Hematopoietic multipotent progenitor cell treated with erythropoietin and hydrocortisone succinate and interleukin-3 and kit ligand, for 8 days (in vitro differentiated cells): ENCODE results near the gene ANKH.
"Not testable (repeated sequence)": the region's sequence is repeated elsewhere in the genome, so short reads cannot be mapped to it uniquely, and the experiment has no call there.

Source experiments
- DNase-seq: peaks from one replicate; pipeline ENCODE4 v3.0.0-alpha.2; 2015

The ANKH gene

DNA sequence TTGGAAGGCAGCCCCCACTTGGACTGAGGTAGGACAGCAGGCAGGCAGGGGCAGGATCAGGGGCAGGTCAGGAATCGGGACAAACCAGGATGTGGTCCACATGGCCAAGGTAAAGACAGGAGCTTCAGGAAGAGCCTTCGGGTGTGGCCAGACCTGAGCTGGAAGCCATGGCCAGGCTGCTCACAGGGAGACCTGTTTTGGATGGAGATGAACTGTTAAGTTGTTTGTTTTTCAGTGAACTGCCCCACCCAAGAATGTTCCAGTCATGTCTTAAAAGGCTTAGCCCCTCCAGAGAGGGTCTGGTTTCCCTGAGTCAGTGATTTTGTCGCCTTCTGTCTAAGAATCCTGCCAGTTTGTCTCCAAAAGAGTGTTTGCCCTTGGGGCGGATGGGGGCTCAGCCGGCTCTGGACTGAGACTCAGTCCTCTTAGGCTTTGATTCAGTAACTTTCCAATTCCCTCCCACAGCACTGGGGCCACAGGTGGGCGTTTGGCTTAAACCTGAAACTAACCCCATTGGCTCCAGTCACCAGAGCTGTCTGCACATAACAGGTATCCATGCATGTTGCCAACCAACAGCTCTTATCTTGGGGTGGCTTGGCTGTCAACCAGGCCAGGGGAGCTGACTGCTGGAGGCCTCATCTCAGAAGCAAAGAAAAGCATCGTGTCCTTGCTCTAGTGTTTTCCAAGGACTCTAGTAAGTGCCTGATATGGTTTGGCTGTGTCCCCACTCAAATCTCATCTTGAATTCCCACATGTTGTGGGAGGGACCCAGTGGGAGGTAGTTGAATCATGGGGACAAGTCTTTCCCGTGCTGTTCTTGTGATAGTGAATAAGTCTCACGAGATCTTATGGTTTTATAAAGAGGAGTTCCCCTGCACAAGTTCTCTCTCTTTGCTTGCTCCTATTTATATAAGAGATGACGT, 11.3 kb upstream of the ANKH start:
- no peak for DNase-seq

- DNase-seq: no peak
These were observed 10.2 kb upstream of the ANKH start for GRCh38 chr5:14881826-14882225.

DNA sequence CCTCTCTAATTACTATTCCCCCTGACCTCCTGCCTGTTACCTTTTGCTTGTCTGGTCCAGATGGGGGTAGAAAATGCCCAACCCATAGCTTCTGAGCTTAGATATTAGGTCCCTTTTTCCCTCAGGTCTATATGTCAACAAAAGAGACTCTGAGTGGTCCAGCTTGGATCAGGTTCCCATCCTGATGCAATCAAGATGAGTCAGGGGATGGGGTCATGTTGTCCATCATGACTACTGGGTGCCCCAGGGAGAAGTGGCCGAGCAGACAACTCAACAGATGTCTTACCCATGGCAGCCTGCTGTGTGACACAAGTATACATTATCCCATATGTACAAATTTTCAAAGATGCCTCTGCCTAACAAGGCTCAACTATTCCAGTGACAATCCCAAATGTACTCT, 9.1 kb upstream of the ANKH start:
- DNase-seq: no peak

GRCh38 chr5:14879937-14880589, 8.5 kb upstream of the ANKH start:
- no peak for DNase-seq

DNA sequence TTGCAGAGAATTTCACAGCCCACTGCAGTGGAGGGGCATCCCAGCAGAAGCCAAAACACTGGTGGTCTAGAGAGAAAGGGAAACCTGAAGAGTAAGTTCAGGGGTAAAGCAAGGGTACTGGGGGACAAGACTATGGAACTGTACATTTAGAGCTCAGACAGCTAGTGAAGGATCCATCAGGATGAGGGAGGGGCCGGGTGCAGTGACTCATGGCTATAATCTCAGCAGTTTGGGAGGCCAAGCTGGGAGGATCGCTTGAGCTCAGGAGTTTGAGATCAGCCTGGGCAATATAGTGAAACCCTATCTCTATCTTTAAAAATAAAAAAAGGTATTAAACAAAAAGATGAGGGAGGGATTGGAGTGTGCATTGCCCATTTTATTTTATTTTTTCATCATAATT, 7.8 kb upstream of the ANKH start:
- DNase-seq: no peak

DNA sequence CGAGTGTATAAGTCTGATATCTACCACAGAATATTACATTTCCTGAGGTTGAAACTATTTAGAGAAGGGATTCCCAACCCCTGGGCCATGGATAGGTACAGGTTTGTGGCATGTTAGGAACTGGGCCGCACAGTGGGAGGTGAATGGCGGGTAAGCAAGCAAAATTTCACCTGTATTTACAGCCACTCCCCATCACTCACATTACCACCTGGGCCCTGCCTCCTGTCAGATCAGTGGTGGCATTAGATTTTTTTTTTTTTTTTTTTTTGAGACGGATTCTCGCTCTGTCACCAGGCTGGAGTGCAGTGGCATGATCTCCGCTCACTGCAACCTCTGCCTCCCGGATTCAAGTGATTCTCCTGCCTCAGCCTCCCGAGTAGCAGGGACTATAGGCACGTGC, 6.6 kb upstream of the ANKH start:
- not testable (repeated sequence) for DNase-seq

- no peak for DNase-seq
These were observed 4.5 kb upstream of the ANKH start for GRCh38 chr5:14876095-14876494.

DNA sequence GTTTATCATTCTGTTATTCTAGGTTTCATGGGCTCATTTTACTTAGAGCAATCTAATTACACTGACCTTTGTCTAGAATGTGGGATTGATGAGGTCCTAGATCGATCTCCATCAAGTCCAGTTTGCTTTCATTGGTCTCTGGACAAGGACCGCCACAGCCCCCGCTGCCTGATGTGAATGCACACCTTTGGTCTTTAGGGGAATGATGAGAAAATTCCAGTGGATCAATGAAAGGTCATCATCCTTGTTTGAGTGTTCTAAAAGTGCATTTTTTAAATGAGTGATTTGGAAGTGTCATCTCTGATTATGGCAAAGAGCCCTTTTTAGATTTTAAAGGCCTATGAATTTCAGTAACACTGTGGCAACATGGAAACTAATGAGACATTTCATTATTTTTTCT, 2.2 kb upstream of the ANKH start:
- no peak for DNase-seq

DNA sequence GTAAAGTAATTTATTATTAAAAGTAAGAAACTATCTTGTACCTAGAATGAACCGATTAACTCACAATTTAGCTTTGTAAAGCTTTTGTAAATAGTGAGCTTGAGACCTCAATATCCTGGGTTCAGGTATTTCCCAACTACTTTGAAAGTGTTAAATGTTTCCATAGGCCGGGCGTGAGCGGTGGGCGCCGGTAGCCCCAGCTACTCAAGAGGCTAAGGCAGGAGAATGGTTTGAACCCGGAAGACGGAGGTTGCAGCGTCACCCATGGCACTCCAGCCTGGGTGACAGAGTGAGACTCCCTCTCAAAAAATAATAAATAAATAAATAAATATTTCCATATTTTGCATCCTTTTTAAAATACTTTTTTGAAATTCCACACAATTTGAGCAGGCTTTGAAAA, 1.5 kb upstream of the ANKH start:
- DNase-seq: no peak

DNA sequence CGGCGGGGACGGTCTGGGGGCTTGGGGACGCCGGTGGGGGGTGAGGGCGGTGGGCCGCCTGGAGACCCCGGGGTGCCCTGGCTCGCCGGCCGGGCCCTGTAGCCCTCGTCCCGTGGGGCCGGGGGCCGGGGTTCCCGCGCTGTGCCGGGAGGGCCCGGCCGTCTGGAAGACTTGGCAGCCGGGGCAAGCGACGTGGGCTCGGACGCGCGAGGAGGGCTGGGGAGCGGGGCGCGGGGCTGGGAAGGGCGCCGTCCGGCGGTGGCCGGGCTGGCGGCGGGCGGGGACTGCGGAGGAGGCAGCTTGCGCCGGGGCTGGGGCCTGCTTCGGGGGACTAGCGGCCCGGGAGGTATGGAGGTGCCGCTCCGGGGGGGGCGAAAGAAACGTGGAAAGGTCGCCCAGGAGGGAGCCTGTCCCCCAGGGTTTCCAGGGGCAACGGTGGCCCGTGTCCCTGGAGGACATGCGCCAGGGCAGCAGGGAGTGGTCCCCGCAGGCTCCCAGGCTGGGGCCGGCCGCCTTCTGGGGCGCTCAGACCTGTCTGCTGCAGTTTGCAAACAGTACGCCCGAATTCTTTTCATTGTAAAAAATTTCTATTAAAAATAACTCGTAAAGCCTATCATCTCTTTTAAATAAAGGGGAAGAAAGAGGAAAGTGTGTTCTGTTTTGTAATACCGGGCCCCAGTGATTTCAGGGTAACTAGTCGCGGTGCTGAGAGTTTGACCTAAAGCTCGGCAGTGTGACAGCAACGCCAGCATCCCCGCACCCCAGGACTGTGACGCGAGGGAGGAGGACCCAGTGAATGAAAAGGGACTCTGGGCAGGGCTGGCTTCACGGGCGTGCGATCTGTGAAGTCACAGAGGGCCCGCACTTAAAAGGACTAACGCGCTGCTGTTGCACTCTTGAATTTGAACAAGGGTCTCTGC, 752 bp upstream of the ANKH start:
- DNase-seq: peak; percentile 64

DNA sequence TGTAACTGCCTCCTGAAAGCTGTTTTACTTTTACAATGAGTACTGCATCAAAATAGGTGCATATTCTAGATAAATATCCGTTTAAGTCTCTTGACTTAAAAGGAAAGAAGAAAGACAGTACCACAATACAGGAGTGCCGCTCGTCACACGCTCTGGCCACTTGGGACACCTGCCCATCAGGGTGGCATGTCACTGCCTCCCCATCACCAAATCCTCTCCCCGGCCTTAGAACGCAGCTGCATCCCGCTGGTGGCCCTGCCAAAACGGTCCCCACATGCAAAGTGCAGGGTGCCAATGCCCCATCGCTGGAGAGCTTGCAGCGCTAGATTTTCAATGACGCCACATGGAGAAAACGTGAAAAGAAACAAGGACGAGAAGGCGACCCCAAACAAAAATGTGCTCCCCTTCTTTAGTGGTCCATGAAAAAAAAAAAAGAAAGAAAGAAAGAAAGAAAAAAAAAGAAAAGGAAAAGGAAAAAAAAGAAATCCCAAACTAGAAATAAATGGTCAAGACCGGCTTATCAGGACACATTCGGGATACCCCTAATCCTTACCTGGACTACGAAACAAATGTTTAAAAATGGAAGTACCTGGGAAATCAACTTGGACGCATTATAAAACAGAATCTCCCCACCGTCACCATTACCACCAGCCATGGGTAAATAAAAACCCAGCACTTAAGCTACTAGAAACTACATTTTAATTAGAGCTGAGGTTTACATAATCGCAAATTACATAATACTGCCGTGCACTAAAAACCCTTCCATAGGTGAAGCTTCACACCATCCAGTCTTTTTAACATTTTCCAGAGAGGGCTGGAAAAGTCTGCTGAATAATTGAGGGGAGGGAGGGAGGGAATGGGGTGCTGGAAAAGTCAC, 1.0 kb downstream of the ANKH start:
- peak; percentile 4 for DNase-seq

DNA sequence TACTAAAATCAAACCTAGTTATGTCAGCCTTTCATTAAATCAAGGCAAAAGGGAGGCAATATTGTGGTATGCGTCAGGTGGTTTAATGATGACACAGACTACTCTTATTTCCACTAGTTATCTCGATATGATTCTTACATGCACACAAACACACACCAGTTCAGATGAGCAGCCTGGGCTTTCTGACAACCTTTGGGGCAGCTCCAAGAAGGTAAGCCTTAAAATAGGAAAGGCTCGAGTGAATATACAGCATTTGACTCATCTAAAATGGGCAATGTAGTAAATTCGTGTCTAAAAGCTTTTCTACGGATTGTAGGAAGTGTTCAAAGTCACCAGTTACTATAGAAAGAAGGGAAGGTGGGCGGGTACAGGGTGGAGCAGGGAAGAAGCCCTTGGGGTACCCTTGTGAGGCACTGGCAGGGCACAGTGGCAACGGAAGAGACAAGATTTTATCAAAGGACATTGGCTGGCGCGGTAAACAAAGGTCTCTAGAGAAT, 1.9 kb downstream of the ANKH start:
- peak; percentile 57 for DNase-seq

DNA sequence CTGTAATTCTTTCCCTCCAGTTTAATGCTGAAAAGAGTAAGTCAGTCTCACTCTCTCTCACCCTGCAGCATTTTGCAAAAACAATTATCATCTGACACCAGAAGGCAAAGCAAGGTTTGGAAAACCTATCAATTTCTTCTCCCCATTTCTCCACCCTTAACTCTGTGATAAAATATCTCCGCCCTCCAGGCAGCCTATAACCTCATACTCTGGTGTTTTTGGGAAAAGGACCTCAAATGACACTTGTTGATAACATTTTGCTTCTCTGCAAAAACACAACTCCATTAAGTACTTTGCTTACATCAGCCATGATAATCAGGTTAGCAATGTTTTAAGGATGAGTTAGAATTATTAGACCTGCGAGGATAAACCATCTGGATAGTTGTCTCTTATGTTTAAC, 2.3 kb downstream of the ANKH start:
- DNase-seq: peak; percentile 95

DNA sequence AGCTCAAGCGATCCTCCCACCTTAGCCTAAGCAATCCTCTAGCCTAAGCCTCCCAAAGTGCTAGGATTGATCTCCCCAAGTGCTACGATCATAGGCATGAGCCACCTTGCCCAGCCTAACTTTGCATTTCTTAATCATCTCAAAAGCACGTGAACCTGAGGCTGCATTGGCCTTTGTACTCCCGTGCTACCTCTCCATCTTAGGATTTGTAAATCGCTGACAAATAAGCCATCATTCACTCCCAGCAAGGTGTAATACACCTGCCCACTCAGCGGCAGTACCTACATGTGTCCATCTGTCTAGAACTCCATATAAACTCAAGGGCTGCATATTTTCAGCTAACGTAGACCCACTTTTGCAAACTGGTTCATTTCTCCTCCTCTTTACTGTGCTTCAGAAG, 2.8 kb downstream of the ANKH start:
- DNase-seq: no peak

DNA sequence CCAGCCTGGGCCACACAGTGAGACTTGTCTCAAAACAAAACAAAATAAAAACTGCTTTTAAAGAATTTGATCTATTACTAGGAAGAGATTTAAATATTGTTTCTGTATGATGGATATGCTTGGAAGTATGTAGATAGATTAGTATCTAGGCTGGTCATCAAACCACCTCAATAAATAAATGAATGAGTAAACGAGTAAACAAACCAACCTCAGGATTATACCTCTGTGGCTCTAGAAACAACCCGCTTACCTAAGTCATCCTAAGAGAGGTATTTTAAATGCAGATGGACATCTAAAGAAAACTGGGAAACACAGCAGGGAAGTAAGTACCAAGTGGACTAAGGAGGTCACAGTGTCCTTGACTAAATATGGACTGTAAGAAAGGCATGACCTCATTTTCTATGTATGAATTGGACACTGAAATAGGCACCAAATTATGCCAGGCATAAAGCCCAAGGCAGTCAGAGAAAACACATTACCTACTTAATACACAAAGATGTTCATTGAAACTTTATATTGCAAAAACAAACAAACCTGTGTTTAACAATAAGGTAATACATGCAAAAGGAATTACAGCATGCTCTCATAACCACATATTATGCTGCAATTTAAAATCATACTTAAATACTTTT, 7.3 kb downstream of the ANKH start:
- no peak for DNase-seq

DNA sequence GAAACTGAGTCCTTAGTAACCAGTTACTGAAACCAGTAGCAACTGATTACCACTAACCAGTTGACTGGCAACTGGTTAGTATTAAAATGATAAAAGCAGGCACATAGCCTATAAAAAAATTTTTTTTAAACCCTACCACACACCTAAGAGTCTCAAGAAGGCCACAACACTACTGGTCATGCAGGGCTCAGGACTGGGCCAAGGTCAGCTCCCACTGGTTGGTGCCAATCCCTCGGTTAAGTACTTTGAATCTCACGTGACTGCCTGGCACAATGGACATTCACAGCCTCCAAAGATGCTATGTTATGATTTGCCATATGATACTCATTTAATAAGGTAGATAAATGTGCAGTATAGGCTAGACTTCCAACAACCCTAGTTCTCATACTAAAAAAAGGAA, 8.5 kb downstream of the ANKH start:
- DNase-seq: no peak

GRCh38 chr5:14861123-14861765, 10.3 kb downstream of the ANKH start:
- peak; percentile 85 for DNase-seq

DNA sequence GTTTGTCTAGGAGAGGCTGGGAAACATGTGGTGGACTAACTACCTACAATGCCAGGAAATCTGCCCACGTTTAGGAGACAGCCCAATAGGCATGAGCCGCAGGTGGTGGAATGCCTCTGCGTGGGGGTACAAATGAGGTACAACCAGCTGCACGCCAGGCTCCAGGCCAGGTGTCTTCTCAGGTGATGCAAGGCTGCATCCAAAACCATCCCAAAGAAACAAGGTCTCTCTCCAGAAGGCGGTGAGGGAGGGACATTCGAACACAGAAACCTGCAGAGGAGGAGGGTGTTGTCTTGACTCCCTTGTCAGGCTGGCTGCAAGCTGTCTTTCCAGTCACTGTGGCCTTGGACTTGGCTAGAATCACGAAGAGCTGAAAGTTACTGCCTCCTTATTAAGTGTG, 11.6 kb downstream of the ANKH start:
- DNase-seq: peak; percentile 14

GRCh38 chr5:14859150-14859549, 12.4 kb downstream of the ANKH start:
- DNase-seq: no peak

GRCh38 chr5:14855366-14855765, 16.2 kb downstream of the ANKH start:
- DNase-seq: no peak

- DNase-seq: no peak
These were observed 16.8 kb downstream of the ANKH start for GRCh38 chr5:14854799-14855198.
